GM12891 (cell line): ENCODE data around the gene SGF29.
"Not testable (repeated sequence)": the region's sequence is repeated elsewhere in the genome, so short reads cannot be mapped to it uniquely, and the experiment has no call there.

Source experiments
- DNase-seq: peaks from one replicate; pipeline ENCODE4 v3.0.0; 2011; ENCODE audit warnings: low spot score; ENCODE audit not compliant: insufficient read length
- FAIRE-seq: peaks from 2 replicates; lab custom pipeline; 2011; peaks lifted over from hg19 to GRCh38; lab: Jason Lieb, UNC
- PAX5 ChIP-seq: IDR thresholded peaks from 2 replicates; pipeline ENCODE4 v1.6.1; 2011; ENCODE audit warnings: low read length, moderate library complexity, mild to moderate bottlenecking; ENCODE audit not compliant: insufficient read depth, severe bottlenecking
- POLR2A ChIP-seq: IDR thresholded peaks from 2 replicates; pipeline ENCODE4 v1.6.1; 2011; ENCODE audit warnings: low read depth, low read length, control low read depth
- POLR2AphosphoS5 ChIP-seq: IDR thresholded peaks from 2 replicates; pipeline ENCODE4 v1.6.1; 2011; ENCODE audit warnings: low read depth, low read length, control low read depth
- POU2F2 ChIP-seq: IDR thresholded peaks from 2 replicates; pipeline ENCODE4 v1.6.1; 2011; ENCODE audit warnings: low read depth, mild to moderate bottlenecking, control low read depth, low read length, moderate library complexity
- SPI1 ChIP-seq: IDR thresholded peaks from 2 replicates; pipeline ENCODE4 v1.6.1; 2011; ENCODE audit warnings: low read depth, low read length, control low read depth
- TAF1 ChIP-seq: IDR thresholded peaks from 2 replicates; pipeline ENCODE4 v1.6.1; 2011; ENCODE audit warnings: low read depth, low read length, control low read depth

The SGF29 gene

GRCh38 chr16:28521436-28521835 is 32.3 kb upstream of the SGF29 start:
- no peak for FAIRE-seq
- TF ChIP-seq TAF1 = no peak
- no peak for TF ChIP-seq POLR2A
- TF ChIP-seq SPI1 = no peak
- no peak for TF ChIP-seq POLR2AphosphoS5
- no peak for TF ChIP-seq POU2F2
- no peak for TF ChIP-seq PAX5

GRCh38 chr16:28522792-28523191 is 30.9 kb upstream of the SGF29 start:
- TF ChIP-seq SPI1 (no peak), POLR2A (no peak), TAF1 (no peak), POU2F2 (no peak), PAX5 (no peak), POLR2AphosphoS5 (no peak)
- FAIRE-seq = no peak

More at GRCh38 chr16:28521436-28521835, 32.3 kb upstream of the SGF29 start:
- DNase-seq = no peak

GRCh38 chr16:28524681-28525171 is 29.0 kb upstream of the SGF29 start:
- DNase-seq = no peak
- no peak for FAIRE-seq
- TF ChIP-seq POLR2A = no peak
- no peak for TF ChIP-seq SPI1
- TF ChIP-seq PAX5 = no peak
- TF ChIP-seq POLR2AphosphoS5 = no peak

More at GRCh38 chr16:28522792-28523191, 30.9 kb upstream of the SGF29 start:
- no peak for DNase-seq

GRCh38 chr16:28526201-28527099 is 27.3 kb upstream of the SGF29 start:
- no peak for TF ChIP-seq PAX5
- TF ChIP-seq POU2F2 = no peak
- no peak for TF ChIP-seq POLR2AphosphoS5
- TF ChIP-seq POLR2A = no peak
- no peak for TF ChIP-seq TAF1
- TF ChIP-seq SPI1 = no peak

GRCh38 chr16:28527100-28527785 is 26.5 kb upstream of the SGF29 start:
- FAIRE-seq, DNase-seq: not testable (repeated sequence)

More at GRCh38 chr16:28526201-28527099, 27.3 kb upstream of the SGF29 start:
- no peak for FAIRE-seq
- no peak for DNase-seq

GRCh38 chr16:28527985-28528384 is 25.7 kb upstream of the SGF29 start:
- TF ChIP-seq PAX5 = no peak
- TF ChIP-seq POLR2A = no peak
- TF ChIP-seq POLR2AphosphoS5 = no peak
- no peak for TF ChIP-seq POU2F2
- TF ChIP-seq SPI1 = no peak
- no peak for TF ChIP-seq TAF1
- FAIRE-seq (no peak), DNase-seq (no peak)

- no peak for FAIRE-seq
- TF ChIP-seq POLR2A (no peak), SPI1 (no peak), TAF1 (no peak), POU2F2 (no peak), PAX5 (no peak), POLR2AphosphoS5 (no peak)
- no peak for DNase-seq
Measured at GRCh38 chr16:28528463-28528867, 25.3 kb upstream of the SGF29 start.

- no peak for FAIRE-seq
- TF ChIP-seq PAX5 = no peak
- no peak for TF ChIP-seq SPI1
- TF ChIP-seq POLR2AphosphoS5 = no peak
- no peak for TF ChIP-seq POU2F2
- TF ChIP-seq TAF1 = no peak
- TF ChIP-seq POLR2A = no peak
- no peak for DNase-seq
Measured at GRCh38 chr16:28529124-28529523, 24.6 kb upstream of the SGF29 start.

GRCh38 chr16:28531777-28532744 is 21.7 kb upstream of the SGF29 start:
- FAIRE-seq = no peak
- TF ChIP-seq TAF1 (no peak), SPI1 (no peak), POLR2A (no peak), POU2F2 (no peak), POLR2AphosphoS5 (no peak), PAX5 (no peak)
- DNase-seq = no peak
